GM19193 (cell line): Measurements from ENCODE around the gene OPRM1.

Source experiments
- POLR2A ChIP-seq: IDR thresholded peaks from 4 replicates; pipeline ENCODE4 v1.6.1; 2011; ENCODE audit not compliant: insufficient read depth, insufficient read length; ENCODE audit errors: extremely low read depth

Gene OPRM1

GRCh38 chr6:154070657-154071056, 31.6 kb downstream of the OPRM1 start:
- TF ChIP-seq POLR2A: no peak

GRCh38 chr6:154071236-154071635, 32.2 kb downstream of the OPRM1 start:
- TF ChIP-seq POLR2A: no peak

GRCh38 chr6:154071711-154072110, 32.7 kb downstream of the OPRM1 start:
- TF ChIP-seq POLR2A: no peak

- TF ChIP-seq POLR2A: no peak
Measured at GRCh38 chr6:154080461-154081189, 41.6 kb downstream of the OPRM1 start.

GRCh38 chr6:154086510-154086909, 47.5 kb downstream of the OPRM1 start:
- no peak for TF ChIP-seq POLR2A

- no peak for TF ChIP-seq POLR2A
Measured at GRCh38 chr6:154092326-154092962, 53.4 kb downstream of the OPRM1 start.

GRCh38 chr6:154093231-154094044, 54.4 kb downstream of the OPRM1 start:
- no peak for TF ChIP-seq POLR2A

GRCh38 chr6:154095571-154095970, 56.5 kb downstream of the OPRM1 start:
- no peak for TF ChIP-seq POLR2A

- TF ChIP-seq POLR2A: no peak
Measured at GRCh38 chr6:154096316-154096715, 57.3 kb downstream of the OPRM1 start.

GRCh38 chr6:154096834-154097233, 57.8 kb downstream of the OPRM1 start:
- no peak for TF ChIP-seq POLR2A

- no peak for TF ChIP-seq POLR2A
Measured at GRCh38 chr6:154099211-154099610, 60.2 kb downstream of the OPRM1 start.

GRCh38 chr6:154106251-154106650, 67.2 kb downstream of the OPRM1 start:
- no peak for TF ChIP-seq POLR2A

GRCh38 chr6:154111025-154111424, 72.0 kb downstream of the OPRM1 start:
- no peak for TF ChIP-seq POLR2A

- TF ChIP-seq POLR2A: no peak
Measured at GRCh38 chr6:154112181-154112809, 73.3 kb downstream of the OPRM1 start.

- no peak for TF ChIP-seq POLR2A
Measured at GRCh38 chr6:154113392-154113791, 74.4 kb downstream of the OPRM1 start.
